Vagina (tissue), 2 donors: ENCODE results near the gene FHIT.

Experiments
- CTCF ChIP-seq, 3 experiments: fragments of 450-650 bp in 2 of 3; fragments of 200-600 bp in 1 of 3; sonication (generic) in 1 of 3; IDR thresholded peaks; one replicate each; pipeline ENCODE4 v1.5.1; 2017 to 2019; ENCODE audit warnings: antibody characterized with exemption in 3 of 3, mild to moderate bottlenecking in 2 of 3, moderate library complexity in 2 of 3
- POLR2A ChIP-seq, 2 donors: fragments of 450-650 bp; IDR thresholded peaks; one replicate each; pipeline ENCODE4 v1.6.1; 2017; ENCODE audit warnings: antibody characterized with exemption in 2 of 2, mild to moderate bottlenecking in 2 of 2, moderate library complexity in 2 of 2
- POLR2AphosphoS5 ChIP-seq, 2 donors: sonication (generic); formaldehyde crosslinking; IDR thresholded peaks; one replicate each; pipeline ENCODE4 v1.9.0; 2017; ENCODE audit warnings: antibody characterized with exemption in 2 of 2, mild to moderate bottlenecking in 2 of 2, low read depth in 1 of 2; ENCODE audit not compliant: insufficient read depth in 1 of 2

GRCh38 chr3:60107275-60107674 lies 1144.0 kb downstream of the FHIT start:
- TF ChIP-seq CTCF (IDR thresholded peaks at IDR 0.05) (no peak), POLR2A (IDR thresholded peaks at IDR 0.05) (no peak), POLR2AphosphoS5 (IDR thresholded peaks at IDR 0.05; ENCODE audit: insufficient read depth in 1 of 2, low read depth in 1 of 2) (no peak)
